Cardiac fibroblast (primary cell): ENCODE measurements around the gene TNFRSF11A.

Experiments
- DNase-seq, 2 donors: peaks; one replicate each; pipeline versions ENCODE4 v3.0.0 to v3.0.0-alpha.2; 2010; ENCODE audit warnings: low read depth in 2 of 2
- H3K4me3 ChIP-seq, 2 donors: replicated peaks in 1 of 2; 1 replicate in 1 of 2; 2 replicates in 1 of 2; pipeline ENCODE4 v1.5.1; 2011; ENCODE audit warnings: low read depth in 2 of 2, low read length in 2 of 2, mild to moderate bottlenecking in 2 of 2, moderate library complexity in 1 of 2
- CTCF ChIP-seq: IDR thresholded peaks from one replicate; pipeline ENCODE4 v1.5.1; 2011; ENCODE audit warnings: low read depth, mild to moderate bottlenecking, low read length, inconsistent platforms

TNFRSF11A gene

GRCh38 chr18:62420151-62420512 lies 95.0 kb downstream of the TNFRSF11A start:
- no peak overlapping the region for H3K4me3 ChIP-seq
- DNase-seq: peak; percentile 48 to 77
- TF ChIP-seq CTCF: no peak

- H3K4me3 ChIP-seq: no peak overlapping the region
- DNase-seq: peak; percentile 73 to 81
- TF ChIP-seq CTCF: no peak
Measured at GRCh38 chr18:62420513-62421209, 95.6 kb downstream of the TNFRSF11A start.

GRCh38 chr18:62425465-62426190 lies 100.5 kb downstream of the TNFRSF11A start:
- TF ChIP-seq CTCF: peak; percentile 77
- peak overlapping the region; percentile 25 to 45 for H3K4me3 ChIP-seq
- DNase-seq: peak; percentile 99

GRCh38 chr18:62426191-62426488 lies 101.0 kb downstream of the TNFRSF11A start:
- no peak overlapping the region for H3K4me3 ChIP-seq
- no peak for TF ChIP-seq CTCF
- no peak for DNase-seq

- no peak for TF ChIP-seq CTCF
- no peak overlapping the region for H3K4me3 ChIP-seq
Measured at GRCh38 chr18:62432176-62432575, 107.1 kb downstream of the TNFRSF11A start.

GRCh38 chr18:62434798-62435197 lies 109.7 kb downstream of the TNFRSF11A start:
- no peak for DNase-seq
- H3K4me3 ChIP-seq: no peak overlapping the region
- no peak for TF ChIP-seq CTCF

More at GRCh38 chr18:62432176-62432575, 107.1 kb downstream of the TNFRSF11A start:
- no peak for DNase-seq
